ENCODE data around the gene DNMT3A.

DNA sequence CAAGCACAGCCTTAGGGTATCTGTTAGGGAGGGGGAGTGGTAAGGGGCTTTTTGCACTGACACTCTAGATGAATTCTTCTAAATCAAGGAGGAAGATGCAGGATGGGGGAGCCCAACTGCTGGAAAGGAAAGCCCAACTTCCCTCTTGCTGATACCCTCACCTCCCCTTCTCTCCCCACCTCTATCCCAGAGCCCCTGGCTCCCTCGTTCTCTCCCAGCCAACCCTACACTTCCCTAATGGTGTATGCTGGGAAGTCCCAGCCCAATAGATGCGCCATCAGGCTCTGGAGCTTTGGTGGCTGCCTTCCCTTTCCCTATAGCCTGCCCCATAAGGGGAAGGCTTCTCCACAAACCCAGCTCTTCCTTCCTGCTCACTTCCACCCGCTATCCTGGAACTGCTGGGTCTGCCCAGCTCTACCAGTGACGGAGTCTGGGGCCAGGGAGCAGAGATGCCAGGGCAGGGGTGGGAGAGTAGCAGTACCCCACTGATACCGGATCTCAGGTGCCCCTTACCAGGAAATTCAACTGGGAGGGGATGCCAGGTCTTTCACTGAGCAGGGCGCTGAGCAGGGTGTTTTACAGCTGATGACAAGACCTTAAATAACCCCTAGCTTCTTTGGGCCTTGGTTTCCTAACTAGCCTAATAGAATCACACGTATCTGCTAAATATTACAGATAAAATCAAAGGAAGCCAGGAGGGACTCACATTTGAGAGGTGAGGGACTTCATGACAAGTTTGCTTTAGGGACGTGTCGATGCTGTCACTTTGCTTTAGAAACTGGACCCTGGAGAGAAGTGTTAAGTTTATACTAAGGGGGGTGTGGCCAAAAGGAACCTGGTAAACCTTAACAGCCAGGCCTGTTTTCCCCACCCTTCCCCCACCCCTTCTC is 82.6 kb downstream of the DNMT3A start:
- TF ChIP-seq, protein P1, sequence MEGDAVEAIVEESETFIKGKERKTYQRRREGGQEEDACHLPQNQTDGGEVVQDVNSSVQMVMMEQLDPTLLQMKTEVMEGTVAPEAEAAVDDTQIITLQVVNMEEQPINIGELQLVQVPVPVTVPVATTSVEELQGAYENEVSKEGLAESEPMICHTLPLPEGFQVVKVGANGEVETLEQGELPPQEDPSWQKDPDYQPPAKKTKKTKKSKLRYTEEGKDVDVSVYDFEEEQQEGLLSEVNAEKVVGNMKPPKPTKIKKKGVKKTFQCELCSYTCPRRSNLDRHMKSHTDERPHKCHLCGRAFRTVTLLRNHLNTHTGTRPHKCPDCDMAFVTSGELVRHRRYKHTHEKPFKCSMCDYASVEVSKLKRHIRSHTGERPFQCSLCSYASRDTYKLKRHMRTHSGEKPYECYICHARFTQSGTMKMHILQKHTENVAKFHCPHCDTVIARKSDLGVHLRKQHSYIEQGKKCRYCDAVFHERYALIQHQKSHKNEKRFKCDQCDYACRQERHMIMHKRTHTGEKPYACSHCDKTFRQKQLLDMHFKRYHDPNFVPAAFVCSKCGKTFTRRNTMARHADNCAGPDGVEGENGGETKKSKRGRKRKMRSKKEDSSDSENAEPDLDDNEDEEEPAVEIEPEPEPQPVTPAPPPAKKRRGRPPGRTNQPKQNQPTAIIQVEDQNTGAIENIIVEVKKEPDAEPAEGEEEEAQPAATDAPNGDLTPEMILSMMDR (IDR thresholded peaks at IDR 0.05; ENCODE audit: insufficient read depth, low read depth, low read length) = no peak
- TF ChIP-seq EZH2 (IDR thresholded peaks at IDR 0.05; ENCODE audit: insufficient read depth, low read length) = no peak
